Measurements from ENCODE around the gene ARHGAP19.
A peak's percentile ranks its signal among the peaks of the same experiment; 100 is the strongest.

Gene ARHGAP19

GRCh38 chr10:97229322-97230015 lies 63.0 kb downstream of the ARHGAP19 start:
- DNase-seq (ENCODE audit: low spot score) = no peak

DNA sequence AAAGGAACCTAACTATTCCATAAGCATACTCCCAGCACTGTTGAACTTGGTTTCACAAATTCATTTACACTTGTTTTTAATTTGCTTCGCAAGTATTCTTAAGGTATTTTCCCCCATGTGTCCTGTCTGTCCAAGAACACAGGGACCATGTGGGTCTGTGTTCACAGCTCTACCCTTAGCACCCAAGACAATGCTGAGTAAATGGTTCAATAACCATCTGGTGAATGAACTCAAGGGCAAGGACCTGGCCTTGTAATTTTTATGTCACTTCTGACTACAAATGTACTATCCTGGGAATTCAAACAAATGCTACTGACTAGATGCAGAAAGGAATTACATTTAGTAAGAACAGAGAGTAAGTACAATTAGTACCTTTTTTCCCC lies 63.7 kb downstream of the ARHGAP19 start:
- no peak for DNase-seq (ENCODE audit: low spot score)

- DNase-seq (ENCODE audit: low spot score) = no peak
Observed at GRCh38 chr10:97228130-97228774, 64.2 kb downstream of the ARHGAP19 start.

DNA sequence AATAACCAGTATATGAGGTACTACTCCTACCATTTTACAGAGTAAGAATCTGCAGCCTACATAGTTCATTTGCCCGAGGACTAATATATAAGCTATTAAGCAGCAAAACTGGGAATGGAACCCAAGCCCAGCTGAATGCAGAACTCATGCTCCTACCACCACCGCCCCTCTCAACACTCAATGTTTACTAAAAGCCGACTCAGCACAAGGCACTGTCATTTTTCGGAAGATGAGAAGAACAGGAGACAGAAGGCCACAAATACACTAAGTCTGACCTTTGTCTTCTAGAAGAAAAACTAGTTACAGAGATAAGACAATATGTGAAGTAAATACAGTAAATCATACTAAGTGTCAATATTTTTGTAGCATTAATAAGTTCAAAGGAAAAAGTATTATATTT lies 66.0 kb downstream of the ARHGAP19 start:
- DNase-seq (ENCODE audit: low spot score) = no peak

- no peak for DNase-seq (ENCODE audit: low spot score)
Observed at GRCh38 chr10:97224483-97225435, 67.7 kb downstream of the ARHGAP19 start.

- DNase-seq (ENCODE audit: low spot score) = no peak
Observed at GRCh38 chr10:97222326-97222961, 70.0 kb downstream of the ARHGAP19 start.

DNA sequence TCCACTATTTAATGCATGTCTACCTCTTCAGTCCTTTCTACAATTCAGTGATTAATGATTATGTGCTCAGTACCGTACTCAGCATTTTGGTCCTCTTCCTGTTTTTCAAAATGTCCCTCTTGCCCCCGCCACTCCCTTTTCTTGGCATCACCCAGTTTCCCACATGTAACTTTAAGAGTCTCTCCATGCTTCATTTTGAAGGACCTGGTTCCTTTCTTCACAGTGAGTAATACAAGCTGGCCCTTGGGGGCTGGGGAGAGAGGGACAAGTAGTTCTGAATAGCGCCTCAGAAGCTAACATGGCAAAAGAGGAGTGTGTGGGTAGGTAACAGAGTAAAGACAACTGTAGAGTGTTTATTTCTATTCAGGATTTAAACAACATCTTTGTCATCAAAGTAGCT lies 72.1 kb downstream of the ARHGAP19 start:
- no peak for DNase-seq (ENCODE audit: low spot score)

- DNase-seq (ENCODE audit: low spot score) = no peak
Observed at GRCh38 chr10:97217299-97217698, 75.1 kb downstream of the ARHGAP19 start.

DNA sequence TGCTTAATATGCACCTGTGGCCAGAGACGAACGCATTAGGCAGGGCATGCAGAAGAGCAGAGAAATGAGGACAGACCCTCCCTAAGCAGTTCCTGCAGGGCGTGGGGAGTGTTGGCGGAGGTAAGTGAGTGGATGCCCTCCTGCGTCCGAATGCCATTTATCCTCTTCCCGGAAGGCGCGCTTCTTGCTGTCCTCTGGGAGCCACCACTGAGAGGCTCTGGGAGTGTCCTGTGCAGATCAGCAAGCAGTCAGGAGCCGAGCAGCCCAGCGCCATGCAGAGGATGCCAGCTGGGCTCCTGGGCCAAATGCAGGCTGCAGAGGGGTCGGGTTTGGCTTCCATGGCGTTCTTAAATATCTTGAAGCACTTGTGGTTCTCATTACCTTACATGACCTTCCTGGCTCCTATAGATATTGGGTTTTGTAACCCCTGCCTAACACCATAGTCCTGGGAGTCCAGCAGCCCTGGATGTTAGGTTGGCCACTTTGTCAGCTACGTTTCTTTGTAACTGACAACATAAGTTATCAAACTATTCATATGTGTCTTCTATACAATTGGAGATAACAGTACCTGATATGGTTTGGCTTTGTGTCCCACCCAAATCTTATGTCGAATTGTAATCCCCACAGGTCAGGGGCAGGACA lies 76.7 kb downstream of the ARHGAP19 start:
- no peak for DNase-seq (ENCODE audit: low spot score)

- DNase-seq (ENCODE audit: low spot score) = no peak
Observed at GRCh38 chr10:97213431-97213830, 79.0 kb downstream of the ARHGAP19 start.

DNA sequence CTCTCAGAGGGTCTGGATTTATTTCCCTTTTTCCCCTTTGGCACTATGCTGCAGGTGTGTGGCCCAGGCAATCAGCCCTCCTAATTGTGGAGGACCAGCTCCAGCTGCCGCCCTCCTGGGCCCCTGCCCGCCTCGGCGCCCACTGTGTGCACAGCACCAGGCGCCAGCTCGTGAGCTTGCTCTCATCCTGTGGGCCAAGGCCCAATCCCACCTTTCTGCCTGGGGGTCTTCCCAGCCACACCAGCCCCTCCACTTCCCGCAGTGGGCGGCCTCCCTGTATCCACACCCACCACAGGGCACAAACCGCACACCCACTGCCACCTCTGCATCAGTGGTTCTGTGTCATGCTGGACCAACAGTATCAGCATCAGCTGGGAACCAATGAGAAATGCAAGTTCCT lies 81.2 kb downstream of the ARHGAP19 start:
- DNase-seq (ENCODE audit: low spot score) = no peak

DNA sequence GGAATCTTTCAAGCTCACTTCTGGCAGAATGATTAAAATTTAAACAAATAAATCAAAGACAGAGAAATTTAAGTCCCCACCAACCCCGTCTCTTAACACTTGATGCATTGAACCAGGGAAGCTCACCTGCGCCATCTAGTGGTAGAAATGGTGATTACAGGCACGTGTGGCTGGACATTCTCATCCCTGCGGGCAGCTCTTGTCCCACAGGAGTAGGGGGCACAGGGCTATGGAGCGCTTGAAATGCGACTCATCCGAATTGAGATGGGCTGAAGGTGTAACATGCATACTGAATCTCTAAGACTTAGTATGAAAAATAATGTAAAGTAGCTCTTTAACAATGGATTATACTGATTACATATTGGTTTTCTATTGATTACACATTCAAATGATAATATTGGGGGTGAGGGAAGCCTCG lies 81.9 kb downstream of the ARHGAP19 start:
- DNase-seq (ENCODE audit: low spot score) = peak; percentile 68

GRCh38 chr10:97207756-97208346 lies 84.6 kb downstream of the ARHGAP19 start:
- DNase-seq (ENCODE audit: low spot score) = no peak

DNA sequence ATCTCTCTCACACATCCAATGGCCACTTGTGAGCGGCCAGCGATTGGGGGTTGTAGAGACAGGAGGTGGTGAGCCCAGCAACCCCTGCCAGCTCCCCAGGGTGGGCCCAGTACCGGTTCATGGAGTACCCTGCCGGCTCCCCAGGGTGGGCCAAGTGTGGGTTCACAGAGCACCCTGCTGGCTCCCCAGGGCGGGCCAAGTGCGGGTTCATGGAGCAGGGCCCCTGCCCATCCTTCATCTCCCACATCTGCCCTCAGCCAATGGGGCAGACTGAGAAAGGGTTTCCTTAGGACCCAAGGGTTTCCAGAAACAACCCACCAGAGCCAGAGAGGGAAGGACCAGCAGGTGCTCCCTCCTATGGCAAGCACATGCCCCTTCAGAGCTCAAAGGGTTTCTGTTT lies 85.3 kb downstream of the ARHGAP19 start:
- no peak for DNase-seq (ENCODE audit: low spot score)

- DNase-seq (ENCODE audit: low spot score) = no peak
Observed at GRCh38 chr10:97204826-97205679, 87.4 kb downstream of the ARHGAP19 start.

- no peak for DNase-seq (ENCODE audit: low spot score)
Observed at GRCh38 chr10:97203220-97203619, 89.2 kb downstream of the ARHGAP19 start.

DNA sequence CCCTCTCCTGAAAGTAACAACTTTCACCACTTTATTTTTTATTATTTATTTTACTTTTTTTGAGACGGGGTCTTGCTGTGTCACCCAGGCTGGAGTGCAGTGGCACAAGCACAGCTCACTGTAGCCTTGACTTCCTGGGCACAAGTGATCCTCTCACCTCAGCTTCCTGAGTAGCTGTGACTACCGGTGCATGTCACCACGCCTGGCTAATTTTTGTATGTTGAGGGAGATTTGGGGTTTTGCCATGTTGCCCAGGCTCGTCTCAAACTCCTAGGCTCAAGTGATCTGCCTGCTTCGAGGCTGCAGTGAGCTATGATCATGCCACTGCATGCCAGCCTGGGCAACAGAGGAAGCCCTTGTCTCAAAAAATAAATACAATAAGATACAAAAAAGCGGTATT lies 91.8 kb downstream of the ARHGAP19 start:
- no peak for DNase-seq (ENCODE audit: low spot score)

DNA sequence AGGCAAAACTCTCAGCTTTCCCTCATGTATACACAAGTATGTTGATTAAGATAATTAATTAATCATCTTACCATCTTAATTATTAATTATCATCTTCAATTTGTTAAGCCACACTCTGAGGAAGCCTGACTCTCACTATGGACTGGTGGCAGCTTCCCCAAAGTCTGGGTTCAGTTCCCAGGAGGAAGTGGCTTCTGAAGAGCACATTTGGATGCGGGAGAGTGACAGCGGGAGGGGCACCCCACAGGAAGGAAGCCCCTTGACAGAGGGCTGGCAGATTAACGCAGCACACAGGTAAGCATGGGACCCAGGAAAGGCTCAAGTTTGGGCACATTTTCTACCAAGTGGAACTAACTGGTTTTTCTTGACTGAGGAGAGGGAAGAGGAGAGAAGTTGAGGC lies 93.3 kb downstream of the ARHGAP19 start:
- DNase-seq (ENCODE audit: low spot score) = no peak

DNA sequence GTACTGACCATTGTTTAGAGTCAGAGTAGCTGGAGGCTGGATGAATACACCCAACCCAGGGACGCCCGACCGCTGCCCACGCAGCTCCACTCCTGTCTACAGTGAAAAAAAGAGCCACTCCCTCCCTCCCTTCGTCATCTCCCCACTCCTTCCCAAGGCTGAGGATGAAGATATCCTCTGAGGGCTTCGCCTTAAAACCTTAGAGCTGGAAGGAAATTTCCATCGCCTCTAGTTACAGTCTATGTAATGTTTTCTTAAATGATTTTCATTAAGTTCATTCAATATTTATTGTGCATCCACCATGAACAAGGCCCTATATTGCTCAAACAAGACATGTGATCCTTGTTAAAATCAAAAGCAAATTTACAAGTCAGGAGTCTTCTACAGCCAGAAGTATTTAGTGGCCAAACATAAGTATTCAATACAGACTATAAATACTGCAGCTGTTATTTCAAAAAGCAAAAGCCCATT lies 95.4 kb downstream of the ARHGAP19 start:
- no peak for DNase-seq (ENCODE audit: low spot score)
